GM18517 (cell line): ENCODE measurements around the gene FKBP1C.

Source experiments
- ATAC-seq: cut with Tn5 transposase; IDR thresholded peaks from one replicate; pipeline ENCODE4 v1.9.1; 2021; ENCODE audit warnings: mild to moderate bottlenecking, moderate library complexity; ENCODE audit not compliant: unreplicated experiment

The FKBP1C gene

GRCh38 chr6:63259153-63259552 lies 47.9 kb downstream of the FKBP1C start:
- no peak for ATAC-seq

- no peak for ATAC-seq
Measured at GRCh38 chr6:63261820-63262219, 50.6 kb downstream of the FKBP1C start.
